GM12878 (cell line): Measurements from ENCODE around the gene MPPED1. TPM values are rescaled to one million over a fixed set of nuclear protein-coding genes. Genes with fewer than 3 reads are reported as not detected.

ENCODE experiments used
- ATAC-seq: fragments of 200-7000 bp; cut with Tn5 transposase; 3 replicates; pipeline ENCODE4 v1.9.1; 2020; ENCODE audit warnings: mild to moderate bottlenecking, moderate library complexity
- BruUV-seq: library from RNA; stranded (reverse); fragments of 400-500 nt; replicated peaks from 2 replicates; lab custom pipeline; 2021; lab: Mats Ljungman, UMichigan
- CTCF ChIA-PET: fragments of 300-600 bp; sonication (Branson Sonifier 250); formaldehyde crosslinking; extraction: SDS; loops from one replicate; lab custom pipeline; 2021; ENCODE audit warnings: inconsistent platforms; lab: Yijun Ruan, JAX
- POLR2A ChIA-PET: fragments of 350-600 bp; formaldehyde crosslinking; extraction: SDS; loops from one replicate; lab custom pipeline; 2021; ENCODE audit warnings: inconsistent platforms; lab: Charles Lee
- RAD21 ChIA-PET: fragments of 300-600 bp; sonication (Branson Sonifier 250); formaldehyde crosslinking; loops from one replicate; lab custom pipeline; 2023; ENCODE audit warnings: antibody characterized with exemption; ENCODE audit not compliant: unreplicated experiment; lab: Charles Lee
- SMC1A ChIA-PET: fragments of 300-600 bp; sonication (Branson Sonifier 250); formaldehyde crosslinking; loops from one replicate; lab custom pipeline; 2023; ENCODE audit not compliant: unreplicated experiment, uncharacterized antibody; lab: Charles Lee
- DNase-seq: peaks from one replicate; pipeline ENCODE4 v3.0.0-alpha.2; 2011; ENCODE audit warnings: low read depth, low spot score
- FAIRE-seq: peaks from 3 replicates; lab custom pipeline; 2011; peaks lifted over from hg19 to GRCh38; lab: Jason Lieb, UNC
- H2AFZ ChIP-seq: 2 replicates; pipeline ENCODE4 v1.6.0; 2011; ENCODE audit warnings: low read depth, low read length, control low read depth; ENCODE audit not compliant: control insufficient read depth
- H3K27ac ChIP-seq: 2 replicates; pipeline ENCODE4 v1.5.1; 2011; ENCODE audit warnings: control low read depth; ENCODE audit not compliant: control insufficient read depth, insufficient read depth
- H3K27me3 ChIP-seq, 2 experiments: replicated peaks in 1 of 2; 2 replicates each; pipeline versions ENCODE4 v1.6.0 to v1.6.1; 2011; ENCODE audit warnings: low read length in 1 of 2; ENCODE audit not compliant: control insufficient read depth in 2 of 2, insufficient read depth in 2 of 2
- H3K36me3 ChIP-seq, 2 experiments: 2 replicates each; pipeline ENCODE4 v1.5.1; 2011; ENCODE audit warnings: low read length in 1 of 2; ENCODE audit not compliant: control insufficient read depth in 2 of 2, insufficient read depth in 2 of 2
- H3K4me1 ChIP-seq: 2 replicates; pipeline ENCODE4 v1.6.1; 2011; ENCODE audit warnings: mild to moderate bottlenecking, low read length, moderate library complexity, mixed read lengths; ENCODE audit not compliant: control insufficient read depth, insufficient read depth
- H3K4me2 ChIP-seq: 2 replicates; pipeline ENCODE4 v1.6.0; 2011; ENCODE audit warnings: control low read depth; ENCODE audit not compliant: control insufficient read depth, insufficient read depth
- H3K4me3 ChIP-seq: fragments of 200-600 bp; sonication (generic); 2 replicates; pipeline ENCODE4 v1.5.1; 2016
- H3K79me2 ChIP-seq: 2 replicates; pipeline ENCODE4 v1.6.0; 2011; ENCODE audit warnings: low read length; ENCODE audit not compliant: control insufficient read depth, insufficient read depth
- H3K9ac ChIP-seq: 2 replicates; pipeline ENCODE4 v1.8.0; 2011; ENCODE audit warnings: low read length, control low read depth, mixed read lengths; ENCODE audit not compliant: control insufficient read depth, insufficient read depth
- H3K9me3 ChIP-seq: replicated peaks from 3 replicates; pipeline ENCODE4 v1.5.1; 2011; ENCODE audit warnings: mild to moderate bottlenecking, low read length; ENCODE audit not compliant: control insufficient read depth, insufficient read depth
- H4K20me1 ChIP-seq: 2 replicates; pipeline ENCODE4 v1.6.0; 2011; ENCODE audit not compliant: control insufficient read depth, insufficient read depth
- DPF2 ChIP-seq: fragments of 450-650 bp; IDR thresholded peaks from 2 replicates; pipeline ENCODE4 v1.6.1; 2017; ENCODE audit warnings: mild to moderate bottlenecking
- ESRRA ChIP-seq: IDR thresholded peaks from 2 replicates; pipeline ENCODE4 v1.6.1; 2012; ENCODE audit warnings: mild to moderate bottlenecking, low read length, improper control_type of control experiment
- FOS ChIP-seq: IDR thresholded peaks from 3 replicates; pipeline ENCODE4 v1.6.1; 2011; ENCODE audit warnings: borderline replicate concordance; ENCODE audit not compliant: insufficient read length; ENCODE audit errors: extremely low read depth
- HCFC1 ChIP-seq: fragments of 150-350 bp; IDR thresholded peaks from 2 replicates; pipeline ENCODE4 v1.6.1; 2014; ENCODE audit warnings: low read length
- HDAC6 ChIP-seq: fragments of 200-600 bp; sonication (generic); IDR thresholded peaks from one replicate; pipeline ENCODE4 v1.8.0; 2017; ENCODE audit warnings: antibody characterized with exemption; ENCODE audit not compliant: unreplicated experiment
- IKZF1 ChIP-seq: fragments of 450-650 bp; conservative IDR thresholded peaks from 2 replicates; pipeline ENCODE4 v1.6.1; 2017; ENCODE audit warnings: antibody characterized with exemption, mild to moderate bottlenecking
- RBBP5 ChIP-seq: fragments of 200-600 bp; sonication (generic); conservative IDR thresholded peaks from 2 replicates; pipeline ENCODE4 v1.6.1; 2016
- SMC3 ChIP-seq: IDR thresholded peaks from 2 replicates; pipeline ENCODE4 v1.6.1; 2011; ENCODE audit warnings: low read length, improper control_type of control experiment, borderline replicate concordance
- TAF1 ChIP-seq: IDR thresholded peaks from 2 replicates; pipeline ENCODE4 v1.6.1; 2011; ENCODE audit warnings: mild to moderate bottlenecking, low read depth, low read length, borderline replicate concordance
- TCF3 ChIP-seq: IDR thresholded peaks from 2 replicates; pipeline ENCODE4 v1.6.1; 2012; ENCODE audit warnings: low read depth, mild to moderate bottlenecking, low read length, borderline replicate concordance; ENCODE audit not compliant: insufficient read depth
- TCF7 ChIP-seq: IDR thresholded peaks from 2 replicates; pipeline ENCODE4 v1.6.1; 2014; ENCODE audit warnings: antibody characterized with exemption, borderline replicate concordance
- WGBS: methylation state at CpG from one replicate; pipeline ENCODE4 v1.1.6; 2016; ENCODE audit warnings: low lambda C conversion rate; ENCODE audit not compliant: insufficient replicate concordance, insufficient coverage; ENCODE audit errors: missing lambda C conversion rate; 5-methylcytosine and 5-hydroxymethylcytosine counted together
- in situ Hi-C: fragments of 300-500 bp; cut with MboI; formaldehyde crosslinking; loops from 9 replicates; pipeline ENCODE4 v1.14.3; 2018; ENCODE audit warnings: mixed read lengths
- intact Hi-C: fragments of 100-400 bp; cut with micrococcal nuclease; formaldehyde crosslinking; loops from one replicate; pipeline ENCODE4 v1.14.2; 2022; ENCODE audit not compliant: unreplicated experiment
- polyA plus RNA-seq, 11 experiments: library from polyadenylated mRNA; depleted of rRNA in 4 of 11; unstranded in 6 of 11; stranded (reverse) in 5 of 11; fragments of >200 nt; fragmentation: Nextera tagmentation in 4 of 11; fragmentation: Illumina TruSeq in 1 of 11; extraction: Ambion mirVana in 4 of 11; extraction: Trizol in 1 of 11; gene quantifications; 1 replicate in 1 of 11; 2 replicates in 10 of 11; pipeline versions ENCODE4 v1.2.1 to v1.2.3, GENCODE V29; 2011 to 2016; ENCODE audit warnings: inconsistent platforms in 2 of 11, missing spikeins in 2 of 11, low read depth in 1 of 11
- total RNA-seq, 4 experiments: library from RNA; depleted of rRNA in 3 of 4; stranded (reverse); fragments of >200 nt in 3 of 4; fragmentation: Illumina TruSeq in 1 of 4; extraction: Trizol in 1 of 4; gene quantifications; 2 replicates each; pipeline versions ENCODE4 v1.2.1 to v1.2.3, GENCODE V29; 2013 to 2021
- TF ChIP-seq, protein P1 (sequence below): fragments of 450-650 bp; IDR thresholded peaks from 2 replicates; pipeline ENCODE4 v1.6.1; 2017; ENCODE audit warnings: antibody characterized with exemption, mild to moderate bottlenecking, moderate library complexity
- TF ChIP-seq, protein P2 (sequence below): IDR thresholded peaks from 2 replicates; pipeline ENCODE4 v1.6.1; 2012; ENCODE audit warnings: low read depth, low read length, improper control_type of control experiment
- TF ChIP-seq, protein P3 (sequence below): fragments of 450-650 bp; IDR thresholded peaks from 2 replicates; pipeline ENCODE4 v1.6.1; 2017; ENCODE audit warnings: mild to moderate bottlenecking
- TF ChIP-seq, protein P4 (sequence below): fragments of 450-650 bp; IDR thresholded peaks from 2 replicates; pipeline ENCODE4 v1.6.1; 2017; ENCODE audit warnings: mild to moderate bottlenecking, low read depth, inconsistent platforms; ENCODE audit not compliant: poor library complexity, severe bottlenecking

The MPPED1 gene
- total and polyA plus RNA-seq, 10 of the 15 experiments (the other 5 are each of a cell fraction or from before 2014, with no cell fraction given): 0.11 TPM; not detected in 9

DNA sequence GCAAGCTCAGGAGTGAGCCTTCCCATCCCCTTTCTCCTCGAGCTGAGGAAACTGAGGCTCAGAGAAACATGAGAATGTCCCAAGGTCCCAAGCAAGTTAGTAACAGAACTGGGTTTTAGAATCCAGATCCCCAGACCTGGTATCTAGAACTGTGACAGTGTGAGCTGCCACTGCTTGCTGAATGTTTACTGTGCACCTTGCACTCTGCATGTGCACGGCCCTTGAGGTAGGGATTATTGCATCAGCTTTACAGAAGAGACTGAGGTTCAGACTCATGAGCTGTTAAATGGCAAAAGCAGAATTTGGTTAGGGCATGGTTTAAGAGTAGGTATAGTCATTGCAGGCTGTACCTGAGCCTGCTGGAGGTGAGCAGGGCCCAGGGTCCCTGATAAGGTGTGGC, 3.8 kb upstream of the MPPED1 start (continued):
- TF ChIP-seq, protein P1, sequence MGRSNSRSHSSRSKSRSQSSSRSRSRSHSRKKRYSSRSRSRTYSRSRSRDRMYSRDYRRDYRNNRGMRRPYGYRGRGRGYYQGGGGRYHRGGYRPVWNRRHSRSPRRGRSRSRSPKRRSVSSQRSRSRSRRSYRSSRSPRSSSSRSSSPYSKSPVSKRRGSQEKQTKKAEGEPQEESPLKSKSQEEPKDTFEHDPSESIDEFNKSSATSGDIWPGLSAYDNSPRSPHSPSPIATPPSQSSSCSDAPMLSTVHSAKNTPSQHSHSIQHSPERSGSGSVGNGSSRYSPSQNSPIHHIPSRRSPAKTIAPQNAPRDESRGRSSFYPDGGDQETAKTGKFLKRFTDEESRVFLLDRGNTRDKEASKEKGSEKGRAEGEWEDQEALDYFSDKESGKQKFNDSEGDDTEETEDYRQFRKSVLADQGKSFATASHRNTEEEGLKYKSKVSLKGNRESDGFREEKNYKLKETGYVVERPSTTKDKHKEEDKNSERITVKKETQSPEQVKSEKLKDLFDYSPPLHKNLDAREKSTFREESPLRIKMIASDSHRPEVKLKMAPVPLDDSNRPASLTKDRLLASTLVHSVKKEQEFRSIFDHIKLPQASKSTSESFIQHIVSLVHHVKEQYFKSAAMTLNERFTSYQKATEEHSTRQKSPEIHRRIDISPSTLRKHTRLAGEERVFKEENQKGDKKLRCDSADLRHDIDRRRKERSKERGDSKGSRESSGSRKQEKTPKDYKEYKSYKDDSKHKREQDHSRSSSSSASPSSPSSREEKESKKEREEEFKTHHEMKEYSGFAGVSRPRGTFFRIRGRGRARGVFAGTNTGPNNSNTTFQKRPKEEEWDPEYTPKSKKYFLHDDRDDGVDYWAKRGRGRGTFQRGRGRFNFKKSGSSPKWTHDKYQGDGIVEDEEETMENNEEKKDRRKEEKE: no peak
- no peak for TF ChIP-seq TCF3
- no peak for TF ChIP-seq TAF1
- TF ChIP-seq ESRRA: no peak
- TF ChIP-seq FOS: no peak
- no peak for TF ChIP-seq HCFC1
- TF ChIP-seq, protein P2, sequence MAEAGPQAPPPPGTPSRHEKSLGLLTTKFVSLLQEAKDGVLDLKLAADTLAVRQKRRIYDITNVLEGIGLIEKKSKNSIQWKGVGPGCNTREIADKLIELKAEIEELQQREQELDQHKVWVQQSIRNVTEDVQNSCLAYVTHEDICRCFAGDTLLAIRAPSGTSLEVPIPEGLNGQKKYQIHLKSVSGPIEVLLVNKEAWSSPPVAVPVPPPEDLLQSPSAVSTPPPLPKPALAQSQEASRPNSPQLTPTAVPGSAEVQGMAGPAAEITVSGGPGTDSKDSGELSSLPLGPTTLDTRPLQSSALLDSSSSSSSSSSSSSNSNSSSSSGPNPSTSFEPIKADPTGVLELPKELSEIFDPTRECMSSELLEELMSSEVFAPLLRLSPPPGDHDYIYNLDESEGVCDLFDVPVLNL: no peak
- TF ChIP-seq, all 136 proteins: peak for 0

DNA sequence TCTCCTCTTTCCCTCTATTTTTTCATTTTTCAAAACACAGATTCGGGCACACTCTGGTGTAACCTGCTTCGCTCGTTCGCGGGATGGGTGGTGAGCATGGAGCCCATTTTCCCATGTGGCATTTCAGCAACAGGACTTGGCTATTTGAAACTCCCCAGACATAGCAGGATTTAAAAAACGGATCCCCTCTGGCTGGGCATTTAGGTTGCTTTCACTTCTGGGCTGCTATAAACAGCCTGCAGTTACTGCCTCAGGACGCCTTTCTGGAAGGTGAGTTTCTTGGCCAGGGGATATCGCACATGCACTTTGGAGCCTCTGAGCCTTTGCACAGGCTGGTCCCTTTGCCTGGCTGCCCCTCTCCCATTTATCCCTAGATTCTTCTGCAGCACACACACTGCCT, 2.8 kb upstream of the MPPED1 start:
- FAIRE-seq: no peak
- Histone ChIP-seq H3K4me2 (no peak overlapping the region), H3K4me3 (no peak overlapping the region), H3K27me3 (peaks cover 6 to 13% of the 10 kb centered on the region in 2 experiments; a peak in 3 of 4 replicates), H3K4me1 (no peaks in the 10 kb centered on the region), H3K36me3 (no peaks in the 10 kb centered on the region), H3K9ac (no peak overlapping the region), H3K9me3 (no peaks in the 10 kb centered on the region), H2AFZ (no peak overlapping the region), H3K27ac (no peak overlapping the region), H3K79me2 (no peaks in the 10 kb centered on the region), H4K20me1 (no peaks in the 10 kb centered on the region)
- ChIA-PET CTCF (no interaction called here), POLR2A (no interaction called here), RAD21 (no interaction called here), SMC1A (no interaction called here)
- no peak for ATAC-seq
- BruUV-seq: no TSS peak
- intact Hi-C loops: no loop called here
- in situ Hi-C loops: no loop called here
- DNase-seq: no peak
- WGBS: 58% methylated on average over 8 of the region's 8 CpGs
- TF ChIP-seq, protein P3, sequence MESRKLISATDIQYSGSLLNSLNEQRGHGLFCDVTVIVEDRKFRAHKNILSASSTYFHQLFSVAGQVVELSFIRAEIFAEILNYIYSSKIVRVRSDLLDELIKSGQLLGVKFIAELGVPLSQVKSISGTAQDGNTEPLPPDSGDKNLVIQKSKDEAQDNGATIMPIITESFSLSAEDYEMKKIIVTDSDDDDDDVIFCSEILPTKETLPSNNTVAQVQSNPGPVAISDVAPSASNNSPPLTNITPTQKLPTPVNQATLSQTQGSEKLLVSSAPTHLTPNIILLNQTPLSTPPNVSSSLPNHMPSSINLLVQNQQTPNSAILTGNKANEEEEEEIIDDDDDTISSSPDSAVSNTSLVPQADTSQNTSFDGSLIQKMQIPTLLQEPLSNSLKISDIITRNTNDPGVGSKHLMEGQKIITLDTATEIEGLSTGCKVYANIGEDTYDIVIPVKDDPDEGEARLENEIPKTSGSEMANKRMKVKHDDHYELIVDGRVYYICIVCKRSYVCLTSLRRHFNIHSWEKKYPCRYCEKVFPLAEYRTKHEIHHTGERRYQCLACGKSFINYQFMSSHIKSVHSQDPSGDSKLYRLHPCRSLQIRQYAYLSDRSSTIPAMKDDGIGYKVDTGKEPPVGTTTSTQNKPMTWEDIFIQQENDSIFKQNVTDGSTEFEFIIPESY: no peak
- no peak for TF ChIP-seq TCF7
- no peak for TF ChIP-seq IKZF1
- TF ChIP-seq RBBP5: no peak
- TF ChIP-seq, protein P2: no peak
- TF ChIP-seq TCF3: no peak
- TF ChIP-seq DPF2: no peak
- no peak for TF ChIP-seq SMC3
- TF ChIP-seq HDAC6: no peak
- TF ChIP-seq, protein P4, sequence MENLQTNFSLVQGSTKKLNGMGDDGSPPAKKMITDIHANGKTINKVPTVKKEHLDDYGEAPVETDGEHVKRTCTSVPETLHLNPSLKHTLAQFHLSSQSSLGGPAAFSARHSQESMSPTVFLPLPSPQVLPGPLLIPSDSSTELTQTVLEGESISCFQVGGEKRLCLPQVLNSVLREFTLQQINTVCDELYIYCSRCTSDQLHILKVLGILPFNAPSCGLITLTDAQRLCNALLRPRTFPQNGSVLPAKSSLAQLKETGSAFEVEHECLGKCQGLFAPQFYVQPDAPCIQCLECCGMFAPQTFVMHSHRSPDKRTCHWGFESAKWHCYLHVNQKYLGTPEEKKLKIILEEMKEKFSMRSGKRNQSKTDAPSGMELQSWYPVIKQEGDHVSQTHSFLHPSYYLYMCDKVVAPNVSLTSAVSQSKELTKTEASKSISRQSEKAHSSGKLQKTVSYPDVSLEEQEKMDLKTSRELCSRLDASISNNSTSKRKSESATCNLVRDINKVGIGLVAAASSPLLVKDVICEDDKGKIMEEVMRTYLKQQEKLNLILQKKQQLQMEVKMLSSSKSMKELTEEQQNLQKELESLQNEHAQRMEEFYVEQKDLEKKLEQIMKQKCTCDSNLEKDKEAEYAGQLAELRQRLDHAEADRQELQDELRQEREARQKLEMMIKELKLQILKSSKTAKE: no peak
